ENCODE data around the gene SH2D6.
A peak's percentile ranks its signal among the peaks of the same experiment; 100 is the strongest.
"Not testable (repeated sequence)": the region's sequence is repeated elsewhere in the genome, so short reads cannot be mapped to it uniquely, and the experiment has no call there.

SH2D6 gene

DNA sequence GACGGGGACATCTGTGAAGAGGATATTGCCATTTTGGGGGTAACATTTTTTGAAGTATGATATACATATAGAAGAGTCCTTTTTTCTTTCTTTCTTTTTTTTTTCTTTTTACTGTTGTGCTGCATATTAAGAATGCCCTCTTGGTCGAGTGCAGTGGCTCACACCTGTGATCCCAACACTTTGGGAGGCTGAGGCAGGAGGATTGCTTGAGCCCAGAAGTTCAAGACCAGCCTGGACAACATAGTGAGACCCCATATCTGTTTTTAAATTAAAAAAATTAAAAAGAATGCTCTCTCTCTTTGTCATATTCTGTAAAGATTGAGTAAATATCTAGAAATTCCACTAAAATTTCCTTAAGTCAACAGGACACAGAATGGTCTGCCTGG is 3.6 kb downstream of the SH2D6 start:
- no peak for DNase-seq (ENCODE audit: low read depth)

DNA sequence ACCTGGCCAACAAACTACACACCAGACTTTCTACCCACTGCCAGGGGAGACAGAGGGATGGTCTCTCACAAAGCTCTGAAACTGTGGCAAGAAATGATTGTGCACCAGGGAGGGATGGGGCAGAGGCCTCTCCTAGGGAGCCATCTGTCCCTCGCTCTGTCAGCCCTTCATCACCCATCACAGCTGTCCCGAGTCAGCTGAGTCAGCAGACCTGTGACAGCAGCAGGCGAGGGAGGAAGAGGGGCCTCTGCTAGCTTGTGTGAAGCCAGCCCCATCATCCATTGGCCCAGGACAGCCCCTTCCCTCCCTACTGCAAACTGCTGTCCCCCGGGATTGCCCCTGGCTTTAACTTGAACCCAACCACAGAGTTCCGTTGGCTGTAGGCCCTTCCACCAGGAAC is 5.0 kb downstream of the SH2D6 start:
- DNase-seq (ENCODE audit: low read depth): no peak

DNA sequence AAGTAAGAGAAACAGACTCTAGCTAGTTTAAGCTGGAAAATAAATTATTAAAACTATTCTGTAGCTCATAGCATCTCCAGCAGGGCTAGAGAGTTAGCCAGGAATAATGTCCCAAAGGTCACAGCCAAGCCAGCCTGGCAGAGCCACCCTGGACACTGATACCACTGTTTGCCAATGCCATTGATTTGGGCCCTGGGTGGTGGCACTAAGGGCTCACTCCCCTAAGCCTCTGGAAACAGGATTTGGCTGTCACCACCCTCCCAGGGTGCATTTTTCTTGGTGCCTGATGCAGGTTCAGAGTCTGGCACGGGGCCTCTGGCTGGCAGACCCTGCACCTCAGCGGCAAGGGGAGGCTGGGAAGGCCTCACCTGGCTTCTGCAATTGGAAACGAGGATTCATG is 7.1 kb downstream of the SH2D6 start:
- no peak for DNase-seq (ENCODE audit: low read depth)

DNA sequence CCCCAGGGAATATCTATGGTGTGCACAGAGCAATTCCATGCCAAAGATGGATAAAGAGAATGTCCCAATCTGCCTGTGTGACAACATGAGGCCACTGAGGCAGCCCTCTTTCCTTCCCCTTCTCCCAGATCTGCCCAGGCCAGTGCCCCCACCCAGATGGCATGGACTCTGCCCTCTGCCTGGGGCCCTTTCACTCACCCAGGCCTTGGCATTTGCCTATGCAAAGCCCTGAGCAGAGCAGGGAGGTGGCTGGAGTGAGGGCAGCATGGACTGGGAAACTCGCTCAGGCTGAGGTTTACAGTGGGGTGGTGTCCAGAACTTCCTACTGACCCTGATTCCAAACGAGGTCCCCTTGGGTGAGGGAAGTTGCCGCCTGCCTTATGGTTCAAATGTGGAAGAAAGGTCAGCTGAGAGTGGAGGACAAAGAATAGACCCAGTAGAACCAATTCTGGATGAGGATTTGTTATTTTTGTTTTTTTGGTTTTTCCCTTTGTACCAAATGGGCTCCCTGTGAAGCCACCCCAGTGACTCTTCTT is 8.9 kb downstream of the SH2D6 start:
- no peak for DNase-seq (ENCODE audit: low read depth)

DNA sequence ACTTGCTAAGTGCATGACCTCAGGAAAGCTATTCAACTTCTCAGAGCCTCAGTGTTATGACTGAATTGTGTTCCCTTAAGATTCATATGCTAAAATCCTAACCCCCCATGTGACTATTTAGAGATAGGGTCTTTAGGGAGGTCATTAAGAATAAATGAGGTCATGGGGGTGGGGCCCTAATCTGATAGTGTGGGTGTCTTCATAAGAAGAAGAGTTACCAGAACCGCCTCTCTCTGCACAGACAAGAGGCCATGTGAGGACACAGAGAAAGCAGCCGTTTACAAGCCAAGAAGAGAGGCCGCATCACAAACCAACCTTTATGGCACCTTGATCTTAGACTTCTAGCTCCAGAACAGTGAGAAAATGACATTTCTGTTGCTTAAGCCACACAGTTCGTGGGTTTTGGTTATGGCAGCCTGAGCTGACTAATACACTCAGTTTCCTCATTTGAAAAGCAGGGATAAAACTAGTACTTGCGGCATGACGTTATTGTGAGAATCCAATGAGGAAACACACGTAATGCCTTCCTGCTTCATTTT is 9.9 kb downstream of the SH2D6 start:
- DNase-seq (ENCODE audit: low read depth): no peak

DNA sequence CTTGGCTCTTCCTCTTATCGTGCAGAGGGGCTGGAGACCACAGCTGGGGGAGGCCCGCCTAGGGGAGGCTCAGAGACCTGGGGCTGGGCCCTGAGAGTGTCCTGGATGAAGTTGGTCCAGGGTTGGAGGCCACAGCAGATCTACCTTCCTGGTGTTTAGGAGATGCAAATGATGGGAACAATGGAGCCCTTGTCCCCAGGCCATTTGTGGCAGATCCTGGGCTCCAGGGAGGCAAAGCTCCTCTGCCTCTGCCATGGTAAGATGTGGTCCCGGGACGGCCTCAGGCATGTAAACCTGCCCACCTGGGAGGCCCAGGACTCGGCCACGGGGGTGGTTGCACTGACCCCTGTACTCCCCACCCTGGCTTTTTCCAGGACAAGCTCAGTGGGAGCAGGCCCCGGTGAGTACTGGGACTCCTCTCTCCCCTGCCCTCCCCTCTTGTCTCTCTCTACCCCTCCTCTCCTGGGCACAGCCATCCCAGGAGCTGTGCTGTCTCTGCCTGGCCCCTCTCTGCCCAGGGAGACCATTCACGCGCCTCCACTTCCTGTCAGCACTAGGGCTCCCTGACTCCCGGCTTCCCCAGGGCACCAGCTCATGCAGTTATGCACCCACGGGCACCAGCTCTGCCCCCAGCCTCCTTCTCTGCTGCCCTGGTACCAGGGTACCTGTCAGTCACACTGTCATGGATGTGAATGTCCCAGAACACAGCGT is 10.9 kb downstream of the SH2D6 start:
- DNase-seq (ENCODE audit: low read depth): no peak

DNA sequence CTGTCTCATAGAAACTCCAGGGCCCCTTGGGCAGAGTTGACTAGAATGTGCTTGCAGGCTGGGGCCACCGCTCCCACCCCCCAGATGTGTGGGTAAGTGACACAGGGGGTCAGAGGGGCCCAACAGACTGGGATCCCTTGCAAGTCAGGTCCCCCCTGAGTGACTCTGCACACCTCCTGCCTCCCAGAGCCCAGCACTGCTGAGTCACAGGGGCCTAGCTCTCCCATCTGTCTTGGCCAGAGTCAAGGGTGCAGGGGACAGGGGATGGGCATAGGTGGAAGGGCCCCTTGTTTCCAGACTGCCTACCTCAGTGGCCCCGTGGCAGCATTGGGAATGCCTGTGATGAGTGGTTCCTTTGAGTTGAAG is 11.4 kb downstream of the SH2D6 start:
- no peak for DNase-seq (ENCODE audit: low read depth)

DNA sequence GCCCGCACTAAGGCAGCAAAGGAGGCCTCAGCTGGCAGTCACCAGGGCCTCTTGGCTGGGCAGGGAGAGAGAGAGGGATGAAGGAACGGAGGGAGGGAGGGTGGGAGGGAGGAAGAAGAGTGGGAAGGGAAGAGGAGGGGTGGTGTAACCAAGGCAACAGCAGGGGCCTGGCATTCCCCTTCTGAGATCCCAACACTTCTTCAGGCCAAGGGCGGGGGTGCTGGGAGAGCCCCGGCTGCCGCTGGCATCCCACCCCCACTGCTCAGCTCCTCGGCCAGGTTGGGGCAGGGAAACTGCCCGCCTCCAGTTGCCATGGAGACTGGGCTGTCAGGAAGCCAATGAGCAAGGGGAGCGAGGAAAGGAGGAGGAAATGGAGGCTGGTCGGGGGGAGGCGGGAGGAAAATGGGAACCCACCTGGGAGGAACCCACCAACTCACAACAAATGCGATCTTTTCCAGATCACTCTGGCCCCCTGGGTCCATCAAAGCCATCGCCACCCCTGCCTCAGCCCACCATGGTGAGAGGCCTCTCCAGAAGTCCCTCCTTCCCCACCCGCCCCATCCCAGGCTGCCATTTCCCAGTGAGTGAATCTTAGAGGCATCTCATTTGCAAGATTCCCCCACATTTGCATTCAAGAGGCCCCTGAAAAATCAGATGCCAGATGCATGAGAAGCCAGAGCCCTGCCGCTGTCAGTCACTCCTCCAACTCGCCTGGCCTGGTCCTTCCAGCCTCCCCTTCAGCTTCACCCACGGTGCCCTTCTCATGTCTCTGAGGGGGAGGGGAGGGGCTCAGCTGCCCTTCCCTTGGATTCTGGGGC is 12.4 kb downstream of the SH2D6 start:
- DNase-seq (ENCODE audit: low read depth): no peak

DNA sequence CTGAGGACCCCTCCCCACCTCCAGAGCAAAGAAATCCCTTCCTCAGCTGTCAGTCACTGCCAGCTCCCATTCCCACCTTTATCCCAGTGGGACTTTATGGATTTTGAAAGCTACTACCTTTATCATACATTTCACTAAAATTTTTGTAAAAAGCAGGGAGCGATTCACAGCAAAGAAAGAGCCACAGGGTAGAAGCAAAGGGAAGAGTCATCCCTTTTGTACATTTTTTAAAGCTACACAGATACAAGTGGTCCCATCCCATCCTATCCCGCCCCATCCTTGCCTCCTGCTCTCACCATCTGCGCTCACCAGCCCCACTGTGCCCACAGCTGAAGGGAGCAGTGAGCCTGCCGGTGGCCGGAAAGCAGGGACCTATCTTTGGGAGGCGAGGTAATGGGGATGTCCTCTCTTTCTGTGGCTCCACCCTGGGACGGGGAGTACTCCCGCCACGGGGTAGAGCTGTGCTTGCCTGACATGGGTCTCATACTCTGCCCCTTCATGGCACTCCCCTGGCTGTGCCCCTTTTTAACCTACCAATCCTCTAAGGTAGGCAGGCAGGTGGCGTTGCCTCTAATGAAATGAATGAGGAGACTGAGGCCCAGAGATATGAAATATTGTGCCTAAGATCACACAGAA is 13.2 kb downstream of the SH2D6 start:
- no peak for DNase-seq (ENCODE audit: low read depth)

DNA sequence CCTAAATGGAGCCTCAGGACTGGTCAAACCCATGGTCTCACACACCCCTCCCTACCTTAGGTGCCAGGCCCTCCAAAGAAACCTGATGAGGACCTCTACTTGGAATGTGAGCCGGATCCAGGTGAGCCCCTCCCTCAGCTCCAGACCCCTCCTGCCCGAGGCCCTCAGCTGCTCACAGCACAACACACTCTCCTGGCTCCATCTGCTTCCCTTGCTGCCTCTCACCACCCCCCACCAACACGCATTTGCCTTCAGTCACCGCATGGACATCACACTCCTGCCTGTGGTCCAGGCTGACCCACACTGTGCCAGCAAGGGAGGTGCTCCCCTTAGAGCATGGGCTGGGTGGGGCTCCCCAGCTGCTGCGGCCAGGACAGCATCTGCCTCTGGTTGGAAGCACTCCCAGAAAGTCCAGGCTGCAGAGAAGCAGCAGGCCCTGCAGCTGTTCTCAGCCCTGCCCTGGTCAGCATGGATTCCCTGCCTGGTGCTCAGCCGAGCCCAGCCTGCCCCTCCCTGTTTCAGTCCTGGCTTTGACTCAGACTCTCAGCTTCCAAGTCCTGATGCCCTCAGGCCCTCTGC is 15.1 kb downstream of the SH2D6 start:
- no peak for DNase-seq (ENCODE audit: low read depth)

DNA sequence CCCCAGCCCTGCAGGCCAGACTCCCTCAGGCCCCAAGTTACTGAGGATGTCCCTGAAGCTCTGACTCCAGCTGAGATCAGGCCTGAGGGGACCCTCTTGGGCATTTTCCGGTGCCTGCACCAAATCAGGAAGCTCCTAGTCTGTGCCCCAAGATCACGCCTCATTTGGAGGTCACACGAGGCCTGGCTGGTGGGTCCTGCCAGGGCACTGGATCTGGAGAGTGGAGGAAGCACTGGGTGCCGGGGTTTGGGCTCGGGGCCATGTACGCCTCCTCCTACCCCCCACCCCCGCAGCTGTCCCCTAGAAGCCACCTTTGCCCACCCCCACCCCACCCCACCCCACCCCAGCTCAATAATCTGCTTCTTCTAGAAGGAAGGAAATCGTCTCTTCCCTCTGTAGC is 16.2 kb downstream of the SH2D6 start:
- no peak for DNase-seq (ENCODE audit: low read depth)

DNA sequence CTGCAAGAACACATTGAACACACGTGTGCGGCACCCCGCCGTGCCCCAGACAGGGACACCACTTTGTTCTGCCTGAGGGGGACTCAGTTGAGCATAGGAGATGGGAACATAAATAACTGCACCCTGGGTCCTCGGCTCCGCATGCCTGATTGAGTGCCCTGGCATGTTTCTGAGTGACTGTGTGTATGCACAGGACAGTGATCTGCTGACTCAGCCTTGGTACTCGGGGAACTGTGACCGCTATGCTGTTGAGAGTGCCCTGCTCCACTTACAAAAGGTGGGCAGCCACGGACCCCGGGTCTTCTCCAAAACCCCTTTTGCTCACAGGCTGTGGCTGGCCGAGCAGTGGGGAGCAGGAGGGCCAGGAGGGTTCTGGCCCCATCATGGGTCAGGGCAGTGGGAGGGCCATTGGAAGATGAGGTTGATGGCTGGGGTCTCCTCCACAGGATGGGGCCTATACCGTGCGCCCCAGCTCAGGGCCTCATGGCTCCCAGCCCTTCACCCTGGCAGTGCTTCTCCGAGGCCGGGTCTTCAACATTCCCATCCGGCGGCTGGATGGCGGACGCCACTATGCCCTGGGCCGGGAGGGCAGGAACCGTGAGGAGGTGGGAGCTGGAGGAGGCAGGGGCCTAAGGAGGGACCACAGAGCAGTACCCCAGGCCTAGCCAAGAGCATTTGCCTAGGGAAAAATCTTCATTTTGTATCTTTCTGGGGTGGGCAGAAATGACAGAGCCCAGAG is 16.9 kb downstream of the SH2D6 start:
- no peak for DNase-seq (ENCODE audit: low read depth)

DNA sequence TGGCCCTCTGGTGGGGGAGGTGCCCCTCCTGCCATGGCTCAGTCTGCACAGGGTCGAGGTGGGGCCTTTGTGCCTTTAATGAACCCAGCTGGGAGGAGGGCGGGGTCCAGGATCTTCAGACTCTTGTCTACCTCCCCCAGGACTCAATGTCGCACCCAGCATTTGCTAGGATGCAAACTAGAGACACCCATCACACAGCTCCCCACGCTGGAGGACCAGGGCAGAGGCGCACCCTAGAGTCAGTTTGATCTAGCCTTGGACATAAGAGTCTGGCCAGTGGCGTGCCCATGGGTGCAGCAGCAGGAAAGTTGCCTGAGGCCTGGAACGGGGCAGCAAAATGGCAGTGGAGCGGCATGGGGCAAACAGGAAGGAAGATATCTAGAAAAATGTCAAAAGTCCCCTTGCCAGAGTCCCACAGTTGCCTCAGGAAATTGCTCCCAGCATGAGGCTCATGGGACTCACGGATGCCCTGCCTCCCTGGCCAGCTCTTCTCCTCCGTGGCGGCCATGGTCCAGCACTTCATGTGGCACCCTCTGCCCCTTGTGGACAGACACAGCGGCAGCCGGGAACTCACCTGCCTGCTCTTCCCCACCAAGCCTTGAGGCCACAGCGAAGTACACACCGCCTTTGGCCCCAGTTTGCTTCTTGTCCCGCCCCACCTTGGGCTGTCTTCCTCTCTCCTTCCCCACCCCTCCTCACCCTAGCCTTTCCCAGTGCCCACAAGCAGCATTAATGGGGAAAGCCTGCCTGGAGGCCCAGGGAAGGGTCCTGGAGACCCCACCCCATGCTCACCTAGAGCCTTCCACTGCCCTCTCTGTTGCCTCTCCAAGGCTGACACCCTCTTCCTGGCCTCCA is 17.7 kb downstream of the SH2D6 start:
- DNase-seq (ENCODE audit: low read depth): no peak

DNA sequence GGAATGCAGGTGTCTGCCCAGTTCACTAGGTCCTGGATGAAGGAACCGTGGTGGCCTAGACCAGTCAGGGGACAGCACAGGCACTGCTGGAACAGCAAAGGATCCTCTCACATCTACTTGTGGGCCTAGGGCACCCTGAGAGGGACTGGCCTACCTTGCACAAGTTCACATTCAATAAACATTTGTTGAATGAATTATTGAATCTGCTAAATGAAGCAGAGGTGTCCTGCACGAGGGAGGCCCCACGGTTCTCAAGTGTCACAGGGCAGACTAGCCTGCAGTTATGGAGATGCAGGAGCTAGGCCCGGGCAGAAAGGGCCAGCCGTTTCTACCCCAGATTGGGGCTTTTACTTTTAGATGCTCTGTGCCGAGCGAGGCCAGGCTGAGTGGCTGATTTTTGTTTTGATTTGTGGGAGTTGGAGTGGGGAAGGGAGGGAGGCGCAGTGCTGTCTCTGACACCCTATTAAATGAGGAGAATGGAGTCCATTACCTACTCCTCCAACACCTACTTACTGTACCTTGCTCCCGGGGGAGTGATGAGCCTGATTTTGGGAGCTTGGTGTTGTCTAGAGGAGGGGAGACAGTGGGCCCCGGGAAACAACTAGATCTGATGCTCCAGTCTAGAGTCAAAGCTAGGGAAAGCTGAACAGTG is 18.4 kb downstream of the SH2D6 start:
- no peak for DNase-seq (ENCODE audit: low read depth)

DNA sequence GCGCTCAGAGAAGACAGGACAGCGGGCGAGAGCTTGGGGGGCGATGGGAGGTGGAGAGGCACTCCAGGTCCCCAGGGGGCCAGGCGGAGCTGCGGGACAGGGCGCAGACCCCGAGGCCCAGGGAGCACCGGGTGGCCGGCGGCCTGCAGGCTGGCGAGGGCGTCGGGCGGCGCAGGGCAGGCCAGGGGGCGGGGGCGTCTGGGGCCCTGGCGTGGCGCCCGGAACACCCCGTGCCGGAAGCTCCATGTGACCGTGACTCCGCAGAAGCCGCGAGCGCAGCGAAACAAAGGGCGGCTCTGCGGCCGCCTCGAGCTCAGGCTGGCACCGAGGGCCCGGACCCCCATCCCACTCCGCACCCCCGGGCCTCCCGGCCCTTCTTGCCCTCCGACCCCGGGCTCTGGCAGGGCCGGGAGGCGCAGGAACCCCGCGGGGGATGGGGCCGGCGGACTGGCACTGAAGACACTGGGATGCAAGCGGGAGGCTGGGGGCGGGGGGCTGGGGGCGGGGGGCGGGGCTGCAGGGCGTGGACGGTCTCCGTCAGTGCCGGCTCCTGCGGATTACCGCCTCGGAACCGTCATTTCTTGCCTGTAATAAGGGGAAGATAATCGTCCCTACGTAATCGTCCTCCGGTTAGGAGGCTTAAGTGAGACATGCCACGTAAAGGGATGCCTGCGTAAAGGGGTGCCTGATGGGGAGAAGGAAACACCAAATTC is 19.1 kb downstream of the SH2D6 start:
- DNase-seq (ENCODE audit: low read depth): peak; percentile 54

DNA sequence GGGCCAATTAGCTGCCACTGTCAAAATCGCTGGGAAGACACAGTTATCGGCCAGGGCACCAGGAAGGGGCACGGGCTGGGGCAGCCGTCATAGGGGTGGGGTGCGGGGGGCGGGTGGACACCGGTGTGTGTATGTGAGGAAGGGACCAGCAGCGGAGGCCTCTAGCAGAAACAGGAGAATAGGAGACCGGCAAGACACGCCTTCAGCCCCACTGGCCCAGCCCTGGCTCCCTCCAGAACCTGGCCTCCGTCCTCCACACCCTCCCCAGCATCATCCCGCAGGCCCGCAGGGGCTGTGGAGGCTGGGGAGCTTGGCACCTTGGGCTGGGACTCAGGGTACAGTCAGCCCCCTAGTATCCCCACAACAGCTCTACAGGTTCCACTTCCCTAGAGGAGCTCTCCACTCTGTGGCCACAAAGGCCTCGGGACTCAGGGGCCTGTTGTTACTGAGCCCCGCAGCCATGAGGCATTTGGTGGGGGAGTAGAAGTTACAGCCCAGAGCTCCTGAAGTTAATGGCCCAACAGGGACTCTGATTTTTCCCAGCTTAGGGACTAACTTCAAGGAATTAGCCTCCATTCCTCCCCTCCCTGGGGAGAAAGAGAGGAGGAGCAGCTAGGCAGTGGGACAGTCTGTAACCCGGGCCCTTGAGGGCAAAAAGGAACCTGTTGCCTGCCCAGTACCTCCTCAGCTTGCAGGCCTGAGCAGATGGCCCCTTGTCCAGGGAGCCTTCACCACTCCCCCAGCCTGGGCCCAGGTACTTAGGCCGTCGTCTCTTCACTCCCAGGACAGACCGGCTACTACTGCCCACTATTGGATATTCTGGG is 19.9 kb downstream of the SH2D6 start:
- DNase-seq (ENCODE audit: low read depth): no peak

DNA sequence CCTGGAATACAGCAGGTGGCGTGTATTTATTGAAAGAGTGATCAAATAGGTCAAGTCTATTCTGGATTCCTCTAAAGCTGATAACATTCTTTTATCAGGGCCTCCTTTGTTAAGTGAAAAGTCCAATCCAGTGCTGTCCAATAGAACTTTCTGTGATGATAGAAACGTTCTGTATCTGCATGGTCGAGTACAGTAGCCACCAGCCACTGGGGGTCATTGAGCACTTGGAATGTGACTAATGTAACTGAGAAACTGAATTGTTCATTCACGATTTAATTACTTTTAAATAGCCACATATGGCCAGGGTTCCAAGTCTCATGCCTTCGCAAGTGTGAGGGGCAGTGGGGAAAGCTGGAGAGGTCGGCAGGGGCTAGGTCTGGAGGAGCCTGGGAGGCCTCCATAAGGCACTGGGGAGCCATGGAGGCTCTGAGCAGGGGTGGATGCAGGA is 20.5 kb downstream of the SH2D6 start:
- DNase-seq (ENCODE audit: low read depth): no peak

DNA sequence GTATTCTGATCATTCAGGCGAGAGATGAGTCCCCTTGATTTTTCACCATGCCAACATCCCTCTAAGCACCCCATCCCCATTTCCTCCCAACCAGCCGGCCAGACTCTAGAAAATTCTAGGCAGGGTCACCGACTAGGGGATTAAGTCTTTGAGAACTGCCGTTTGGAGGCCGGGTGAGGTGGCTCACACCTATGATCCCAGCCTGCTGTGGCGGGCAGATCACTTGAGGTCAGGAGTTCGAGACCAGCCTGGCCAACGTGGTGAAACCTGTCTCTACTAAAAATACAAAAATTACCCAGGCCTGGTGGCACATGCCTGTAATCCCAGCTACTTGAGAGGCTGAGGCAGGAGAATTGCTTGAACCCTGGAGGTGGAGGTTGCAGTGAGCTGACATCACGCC is 21.1 kb downstream of the SH2D6 start:
- DNase-seq (ENCODE audit: low read depth): not testable (repeated sequence)

DNA sequence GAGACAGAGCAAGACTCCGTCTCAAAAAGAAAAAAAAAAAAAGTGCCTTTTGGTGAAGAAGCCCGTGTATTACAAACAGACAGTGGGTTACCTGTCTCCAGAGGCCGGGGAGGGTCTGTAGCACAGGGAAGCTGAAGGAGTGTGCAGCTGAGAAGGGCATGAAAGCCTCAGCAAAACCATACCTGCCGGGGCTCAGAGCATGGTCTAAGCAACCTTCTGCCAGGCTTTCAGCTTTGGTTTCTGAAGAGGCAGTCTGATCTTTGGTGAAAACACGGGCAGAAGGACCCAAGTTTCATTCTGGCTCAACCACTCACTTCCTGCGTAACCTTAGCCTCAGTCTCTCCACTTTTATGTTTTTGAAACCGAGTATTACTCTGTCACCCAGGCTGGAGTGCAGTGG is 21.5 kb downstream of the SH2D6 start:
- no peak for DNase-seq (ENCODE audit: low read depth)

Data from activated gamma-delta T cell treated with anti-CD3 and anti-CD28 coated beads, Interleukin-2, amount 50 U/mL, for 16 hours (primary cell).